Neural progenitor cell (in vitro differentiated cells): ENCODE data around the gene PTGR1. TPM values are rescaled to one million over a fixed set of nuclear protein-coding genes. Genes with fewer than 3 reads are reported as not detected.

Experiments
- DNase-seq: peaks from one replicate; pipeline ENCODE4 v3.0.0-alpha.2; 2016; ENCODE audit warnings: low spot score
- H2AFZ ChIP-seq: fragments of 200-600 bp; sonication (generic); replicated peaks from 2 replicates; pipeline ENCODE4 v1.6.1; 2016; ENCODE audit warnings: antibody characterized with exemption
- H3F3A ChIP-seq: fragments of 200-600 bp; sonication (generic); 2 replicates; pipeline ENCODE4 v1.6.1; 2016; ENCODE audit warnings: antibody characterized with exemption, low read depth
- H3K27ac ChIP-seq: fragments of 200-600 bp; sonication (generic); 2 replicates; pipeline ENCODE4 v1.5.1; 2016; ENCODE audit warnings: mild to moderate bottlenecking
- H3K27me3 ChIP-seq: fragments of 200-600 bp; sonication (generic); 2 replicates; pipeline ENCODE4 v1.6.1; 2016; ENCODE audit warnings: mild to moderate bottlenecking, moderate library complexity
- H3K36me3 ChIP-seq: fragments of 200-600 bp; sonication (generic); 2 replicates; pipeline ENCODE4 v1.5.1; 2016
- H3K4me1 ChIP-seq: fragments of 200-600 bp; sonication (generic); 2 replicates; pipeline ENCODE4 v1.6.1; 2016; ENCODE audit warnings: mixed run types
- H3K4me2 ChIP-seq: fragments of 200-600 bp; sonication (generic); 2 replicates; pipeline ENCODE4 v1.6.1; 2016
- H3K4me3 ChIP-seq: fragments of 200-600 bp; sonication (generic); 2 replicates; pipeline ENCODE4 v1.5.1; 2016
- H3K79me2 ChIP-seq: fragments of 200-600 bp; sonication (generic); 2 replicates; pipeline ENCODE4 v1.6.1; 2016; ENCODE audit warnings: low read depth
- H3K9ac ChIP-seq: fragments of 200-600 bp; sonication (generic); 2 replicates; pipeline ENCODE4 v1.6.1; 2016
- H3K9me3 ChIP-seq: fragments of 200-600 bp; sonication (generic); 2 replicates; pipeline ENCODE4 v1.5.1; 2016; ENCODE audit warnings: low read depth
- H4K20me1 ChIP-seq: fragments of 200-600 bp; sonication (generic); 2 replicates; pipeline ENCODE4 v1.6.1; 2016; ENCODE audit warnings: low read depth
- H3K27ac Mint-ChIP-seq: 3 replicates; pipeline ENCODE4 v1.8.0; 2021; ENCODE audit warnings: mixed read lengths
- H3K27me3 Mint-ChIP-seq: 2 replicates; pipeline ENCODE4 v1.8.0; 2022; ENCODE audit warnings: low read depth, mild to moderate bottlenecking, inconsistent platforms, moderate library complexity, mixed read lengths; ENCODE audit not compliant: insufficient read depth
- H3K36me3 Mint-ChIP-seq: 3 replicates; pipeline ENCODE4 v1.8.0; 2021; ENCODE audit warnings: mixed read lengths
- H3K4me1 Mint-ChIP-seq: 3 replicates; pipeline ENCODE4 v1.8.0; 2021; ENCODE audit warnings: mixed read lengths
- H3K4me3 Mint-ChIP-seq: 3 replicates; pipeline ENCODE4 v1.8.0; 2021; ENCODE audit warnings: mild to moderate bottlenecking, moderate library complexity, mixed read lengths
- H3K9me3 Mint-ChIP-seq: 3 replicates; pipeline ENCODE4 v1.8.0; 2020; ENCODE audit warnings: mixed read lengths
- EZH2 ChIP-seq: fragments of 200-600 bp; sonication (generic); IDR thresholded peaks from 2 replicates; pipeline ENCODE4 v1.6.1; 2017; ENCODE audit warnings: antibody characterized with exemption, mild to moderate bottlenecking, moderate library complexity
- EZH2phosphoT487 ChIP-seq: fragments of 200-600 bp; sonication (generic); IDR thresholded peaks from 2 replicates; pipeline ENCODE4 v1.6.1; 2017; ENCODE audit warnings: antibody characterized with exemption
- total RNA-seq: library from RNA; depleted of rRNA; stranded (reverse); fragments of >200 nt; gene quantifications from 2 replicates; pipeline ENCODE4 v1.2.3, GENCODE V29; 2015; ENCODE audit warnings: low replicate concordance
- TF ChIP-seq, protein P1 (sequence below): fragments of 200-600 bp; sonication (generic); IDR thresholded peaks from 2 replicates; pipeline ENCODE4 v1.5.1; 2017; ENCODE audit warnings: antibody characterized with exemption, mild to moderate bottlenecking

The PTGR1 gene
- total RNA-seq, 1 donor from 2014 or later: 124 TPM

- H3K4me1 ChIP-seq: no peaks in the 10 kb centered on the region
- H3K79me2 ChIP-seq: no peaks in the 10 kb centered on the region
- H2AFZ ChIP-seq: peak overlapping the region; percentile 69
- H3K27ac ChIP-seq: no peak overlapping the region
- Mint-ChIP-seq H3K27me3 (peaks cover 2% of the 10 kb centered on the region), H3K4me3 (no peak overlapping the region), H3K27ac (no peak overlapping the region), H3K9me3 (peaks cover 10% of the 10 kb centered on the region), H3K36me3 (no peaks in the 10 kb centered on the region), H3K4me1 (no peaks in the 10 kb centered on the region)
- DNase-seq: no peak
- TF ChIP-seq EZH2 (no peak), EZH2phosphoT487 (no peak)
- TF ChIP-seq, protein P1, sequence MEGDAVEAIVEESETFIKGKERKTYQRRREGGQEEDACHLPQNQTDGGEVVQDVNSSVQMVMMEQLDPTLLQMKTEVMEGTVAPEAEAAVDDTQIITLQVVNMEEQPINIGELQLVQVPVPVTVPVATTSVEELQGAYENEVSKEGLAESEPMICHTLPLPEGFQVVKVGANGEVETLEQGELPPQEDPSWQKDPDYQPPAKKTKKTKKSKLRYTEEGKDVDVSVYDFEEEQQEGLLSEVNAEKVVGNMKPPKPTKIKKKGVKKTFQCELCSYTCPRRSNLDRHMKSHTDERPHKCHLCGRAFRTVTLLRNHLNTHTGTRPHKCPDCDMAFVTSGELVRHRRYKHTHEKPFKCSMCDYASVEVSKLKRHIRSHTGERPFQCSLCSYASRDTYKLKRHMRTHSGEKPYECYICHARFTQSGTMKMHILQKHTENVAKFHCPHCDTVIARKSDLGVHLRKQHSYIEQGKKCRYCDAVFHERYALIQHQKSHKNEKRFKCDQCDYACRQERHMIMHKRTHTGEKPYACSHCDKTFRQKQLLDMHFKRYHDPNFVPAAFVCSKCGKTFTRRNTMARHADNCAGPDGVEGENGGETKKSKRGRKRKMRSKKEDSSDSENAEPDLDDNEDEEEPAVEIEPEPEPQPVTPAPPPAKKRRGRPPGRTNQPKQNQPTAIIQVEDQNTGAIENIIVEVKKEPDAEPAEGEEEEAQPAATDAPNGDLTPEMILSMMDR: no peak
- H3K4me3 ChIP-seq: no peak overlapping the region
- H4K20me1 ChIP-seq: no peaks in the 10 kb centered on the region
- no peaks in the 10 kb centered on the region for H3F3A ChIP-seq
- H3K4me2 ChIP-seq: no peak overlapping the region
- no peaks in the 10 kb centered on the region for H3K9me3 ChIP-seq
- no peaks in the 10 kb centered on the region for H3K27me3 ChIP-seq
- no peak overlapping the region for H3K9ac ChIP-seq
- H3K36me3 ChIP-seq: no peaks in the 10 kb centered on the region
Measured at GRCh38 chr9:111516061-111516465, 83.4 kb downstream of the PTGR1 start.

- peaks cover 2% of the 10 kb centered on the region for H3K27me3 Mint-ChIP-seq
Measured at GRCh38 chr9:111514967-111515366, 84.5 kb downstream of the PTGR1 start.

More at GRCh38 chr9:111514967-111515366, 84.5 kb downstream of the PTGR1 start:
- no peak overlapping the region for H3K27ac Mint-ChIP-seq
- Histone ChIP-seq H2AFZ (no peak overlapping the region), H3K27me3 (no peaks in the 10 kb centered on the region), H3K9ac (no peak overlapping the region), H3K27ac (no peak overlapping the region), H3K4me1 (no peaks in the 10 kb centered on the region), H4K20me1 (no peaks in the 10 kb centered on the region), H3K36me3 (no peaks in the 10 kb centered on the region), H3F3A (no peaks in the 10 kb centered on the region), H3K9me3 (peaks cover 4% of the 10 kb centered on the region), H3K79me2 (no peaks in the 10 kb centered on the region), H3K4me2 (no peak overlapping the region), H3K4me3 (no peak overlapping the region)
- no peak overlapping the region for H3K4me3 Mint-ChIP-seq
- H3K36me3 Mint-ChIP-seq: no peaks in the 10 kb centered on the region
- H3K9me3 Mint-ChIP-seq: peaks cover 15% of the 10 kb centered on the region
- TF ChIP-seq EZH2phosphoT487: no peak
- TF ChIP-seq, protein P1: no peak
- no peak for TF ChIP-seq EZH2
- DNase-seq: no peak
- no peaks in the 10 kb centered on the region for H3K4me1 Mint-ChIP-seq

Other genes with a start within 250 kb of the PTGR1 start
- 46.3 and 59.2 TPM in 2 replicates for gene ECPAS, start 115.3 kb downstream of the PTGR1 start, total RNA-seq
- gene ZNF483, start 74.5 kb downstream of the PTGR1 start, total RNA-seq: 26.9 and 30.7 TPM in 2 replicates
- 7.7 and 10.1 TPM in 2 replicates for gene DNAJC25, start 31.7 kb upstream of the PTGR1 start, total RNA-seq
- gene GNG10, start 62.0 kb upstream of the PTGR1 start, total RNA-seq: 84.6 and 128 TPM in 2 replicates
- gene SHOC1, start 195.3 kb upstream of the PTGR1 start, total RNA-seq: not detected in 2 replicates